Type B pancreatic cell (in vitro differentiated cells): ENCODE data around the gene PNP. TPM values are rescaled to one million over a fixed set of nuclear protein-coding genes. Genes with fewer than 3 reads are reported as not detected.

Source experiments
- DNase-seq: peaks from one replicate; pipeline ENCODE4 v3.0.0; 2021; ENCODE audit warnings: mixed read lengths; ENCODE audit not compliant: unreplicated experiment; ENCODE audit errors: extremely low spot score
- H3K27ac Mint-ChIP-seq: 2 replicates; pipeline ENCODE4 v1.8.0; 2021; ENCODE audit warnings: mild to moderate bottlenecking, mixed read lengths
- H3K27me3 Mint-ChIP-seq: 2 replicates; pipeline ENCODE4 v1.8.0; 2021; ENCODE audit warnings: mixed read lengths
- H3K36me3 Mint-ChIP-seq: 2 replicates; pipeline ENCODE4 v1.8.0; 2021; ENCODE audit warnings: mixed read lengths
- H3K4me1 Mint-ChIP-seq: one replicate; pipeline ENCODE4 v1.8.0; 2021; ENCODE audit warnings: mixed read lengths; ENCODE audit not compliant: unreplicated experiment
- H3K4me3 Mint-ChIP-seq: 2 replicates; pipeline ENCODE4 v1.8.0; 2021; ENCODE audit warnings: mild to moderate bottlenecking, mixed read lengths
- H3K9me3 Mint-ChIP-seq: 2 replicates; pipeline ENCODE4 v1.8.0; 2021; ENCODE audit warnings: mixed read lengths
- total RNA-seq: library from RNA; stranded (reverse); gene quantifications from 2 replicates; pipeline ENCODE4 v1.2.1, GENCODE V29; 2021; ENCODE audit warnings: low replicate concordance
- TF ChIP-seq, protein P1 (sequence below): fragments of 200-600 bp; sonication (generic); conservative IDR thresholded peaks from 2 replicates; pipeline ENCODE4 v1.5.0; 2021; ENCODE audit warnings: antibody characterized with exemption, mild to moderate bottlenecking

Gene PNP
- total RNA-seq, 1 donor from 2014 or later: 36.9 TPM

DNA sequence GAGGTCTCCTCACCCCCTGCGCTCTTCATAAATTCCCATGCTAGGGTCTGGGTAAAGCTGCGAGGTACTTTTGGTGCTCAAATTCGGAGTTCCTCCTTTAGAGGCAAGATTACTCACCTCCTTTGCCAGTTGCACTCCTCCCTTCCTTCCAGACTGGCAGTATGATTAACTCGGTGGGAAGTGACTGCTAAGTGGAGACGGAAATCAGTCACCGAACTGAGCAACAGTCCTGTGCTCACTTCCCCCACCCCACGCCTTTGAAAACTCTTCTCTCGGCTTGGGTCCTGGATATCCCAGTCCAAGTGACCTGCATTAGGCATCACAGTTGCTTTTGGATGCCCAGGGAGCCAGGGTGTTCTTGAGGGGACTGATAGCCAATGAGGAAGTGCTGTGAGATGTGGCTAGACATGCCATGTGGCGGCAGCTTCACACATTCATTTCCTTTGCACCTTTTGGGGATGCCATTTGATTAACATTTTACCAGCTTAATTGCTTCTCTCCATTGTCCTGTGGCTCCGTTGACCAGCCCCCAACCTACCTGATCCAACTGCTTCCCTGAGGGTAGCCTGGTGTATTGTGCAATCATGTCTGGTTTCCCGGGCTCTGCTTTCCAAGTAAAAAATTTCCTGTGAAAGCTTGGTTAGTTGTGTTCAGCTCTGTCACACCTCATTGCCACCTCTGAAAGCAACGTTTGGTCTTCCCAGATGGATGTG lies 840 bp downstream of the PNP start:
- Mint-ChIP-seq H3K36me3 (peaks cover 10% of the 10 kb centered on the region), H3K27ac (peak overlapping the region; percentile 97), H3K4me3 (peak overlapping the region; percentile 99), H3K9me3 (no peaks in the 10 kb centered on the region), H3K4me1 (peaks cover 13% of the 10 kb centered on the region), H3K27me3 (peaks cover 5% of the 10 kb centered on the region)
- DNase-seq: no peak
- TF ChIP-seq, protein P1, sequence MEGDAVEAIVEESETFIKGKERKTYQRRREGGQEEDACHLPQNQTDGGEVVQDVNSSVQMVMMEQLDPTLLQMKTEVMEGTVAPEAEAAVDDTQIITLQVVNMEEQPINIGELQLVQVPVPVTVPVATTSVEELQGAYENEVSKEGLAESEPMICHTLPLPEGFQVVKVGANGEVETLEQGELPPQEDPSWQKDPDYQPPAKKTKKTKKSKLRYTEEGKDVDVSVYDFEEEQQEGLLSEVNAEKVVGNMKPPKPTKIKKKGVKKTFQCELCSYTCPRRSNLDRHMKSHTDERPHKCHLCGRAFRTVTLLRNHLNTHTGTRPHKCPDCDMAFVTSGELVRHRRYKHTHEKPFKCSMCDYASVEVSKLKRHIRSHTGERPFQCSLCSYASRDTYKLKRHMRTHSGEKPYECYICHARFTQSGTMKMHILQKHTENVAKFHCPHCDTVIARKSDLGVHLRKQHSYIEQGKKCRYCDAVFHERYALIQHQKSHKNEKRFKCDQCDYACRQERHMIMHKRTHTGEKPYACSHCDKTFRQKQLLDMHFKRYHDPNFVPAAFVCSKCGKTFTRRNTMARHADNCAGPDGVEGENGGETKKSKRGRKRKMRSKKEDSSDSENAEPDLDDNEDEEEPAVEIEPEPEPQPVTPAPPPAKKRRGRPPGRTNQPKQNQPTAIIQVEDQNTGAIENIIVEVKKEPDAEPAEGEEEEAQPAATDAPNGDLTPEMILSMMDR: no peak

DNA sequence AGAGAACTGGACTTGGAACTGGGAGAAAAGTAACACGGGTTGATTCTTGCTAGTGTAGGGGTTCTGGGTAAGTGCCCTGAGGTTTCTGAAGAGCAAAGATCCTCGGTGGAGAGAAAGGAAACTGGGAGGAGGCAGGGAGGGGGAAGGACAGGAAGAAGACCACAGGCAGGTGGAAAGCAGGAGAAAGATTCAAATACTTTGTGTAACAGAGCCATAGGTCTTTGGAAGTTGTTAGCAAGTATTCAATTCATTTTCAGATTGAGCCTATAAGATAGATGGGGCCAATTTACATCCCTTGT lies 1.3 kb downstream of the PNP start:
- Mint-ChIP-seq H3K9me3 (no peaks in the 10 kb centered on the region), H3K4me1 (peaks cover 13% of the 10 kb centered on the region), H3K27ac (peak overlapping the region; percentile 97), H3K4me3 (peak overlapping the region; percentile 99), H3K27me3 (peaks cover 5% of the 10 kb centered on the region), H3K36me3 (peaks cover 11% of the 10 kb centered on the region)
- no peak for DNase-seq
- TF ChIP-seq, protein P1: no peak

DNA sequence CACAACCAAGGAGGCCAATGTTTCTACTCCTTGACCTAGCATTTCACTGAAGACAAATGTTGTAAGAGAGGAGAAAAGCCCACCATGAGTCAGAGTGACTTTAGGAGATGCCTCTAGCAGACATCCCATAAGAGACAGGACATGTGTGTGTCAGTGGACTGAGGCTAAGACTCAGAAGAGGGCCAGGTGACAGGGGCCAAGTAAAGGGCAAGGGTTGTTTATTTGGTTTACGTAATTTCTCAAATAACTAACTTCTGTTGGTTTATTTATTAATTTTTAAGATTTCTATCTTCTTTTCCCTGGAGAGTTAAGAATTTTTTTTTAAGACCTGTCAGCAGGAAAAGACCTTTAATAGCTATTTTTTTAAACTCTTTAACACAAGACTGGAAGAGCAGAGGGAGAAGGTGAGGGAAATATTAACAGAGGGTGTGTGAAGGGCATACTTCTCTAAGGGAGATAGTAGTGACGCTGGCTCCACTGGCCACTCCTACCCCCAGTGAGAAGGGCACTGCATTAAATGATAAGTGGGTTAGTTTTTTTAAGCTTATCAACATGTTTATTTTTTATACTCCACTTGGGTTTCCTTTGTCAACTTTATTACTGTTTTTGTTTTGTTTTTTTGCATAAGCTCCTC lies 3.4 kb downstream of the PNP start:
- no peak for DNase-seq
- Mint-ChIP-seq H3K9me3 (no peaks in the 10 kb centered on the region), H3K27me3 (no peaks in the 10 kb centered on the region), H3K4me3 (peak overlapping the region; percentile 35), H3K27ac (no peak overlapping the region), H3K36me3 (peaks cover 16% of the 10 kb centered on the region), H3K4me1 (peaks cover 13% of the 10 kb centered on the region)
- TF ChIP-seq, protein P1: no peak

DNA sequence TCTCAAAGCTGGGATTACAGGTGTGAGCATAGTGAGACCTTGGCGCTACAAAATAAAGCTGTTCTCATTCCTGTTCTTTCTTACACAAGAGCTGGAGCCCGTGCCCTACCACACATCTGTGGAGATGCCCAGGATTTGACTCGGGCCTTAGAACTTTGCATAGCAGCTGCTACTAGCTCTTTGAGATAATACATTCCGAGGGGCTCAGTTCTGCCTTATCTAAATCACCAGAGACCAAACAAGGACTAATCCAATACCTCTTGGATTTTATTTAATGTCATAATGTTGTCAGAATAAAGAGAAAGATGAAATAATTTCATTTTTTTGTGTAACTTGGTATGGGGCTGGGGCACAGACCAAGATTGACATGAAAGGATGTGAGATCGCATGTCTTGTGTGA lies 7.6 kb downstream of the PNP start:
- no peak for DNase-seq
- Mint-ChIP-seq H3K9me3 (no peaks in the 10 kb centered on the region), H3K27me3 (no peaks in the 10 kb centered on the region), H3K36me3 (peaks cover 14% of the 10 kb centered on the region), H3K4me1 (no peaks in the 10 kb centered on the region), H3K27ac (no peak overlapping the region), H3K4me3 (no peak overlapping the region)
- TF ChIP-seq, protein P1: no peak

DNA sequence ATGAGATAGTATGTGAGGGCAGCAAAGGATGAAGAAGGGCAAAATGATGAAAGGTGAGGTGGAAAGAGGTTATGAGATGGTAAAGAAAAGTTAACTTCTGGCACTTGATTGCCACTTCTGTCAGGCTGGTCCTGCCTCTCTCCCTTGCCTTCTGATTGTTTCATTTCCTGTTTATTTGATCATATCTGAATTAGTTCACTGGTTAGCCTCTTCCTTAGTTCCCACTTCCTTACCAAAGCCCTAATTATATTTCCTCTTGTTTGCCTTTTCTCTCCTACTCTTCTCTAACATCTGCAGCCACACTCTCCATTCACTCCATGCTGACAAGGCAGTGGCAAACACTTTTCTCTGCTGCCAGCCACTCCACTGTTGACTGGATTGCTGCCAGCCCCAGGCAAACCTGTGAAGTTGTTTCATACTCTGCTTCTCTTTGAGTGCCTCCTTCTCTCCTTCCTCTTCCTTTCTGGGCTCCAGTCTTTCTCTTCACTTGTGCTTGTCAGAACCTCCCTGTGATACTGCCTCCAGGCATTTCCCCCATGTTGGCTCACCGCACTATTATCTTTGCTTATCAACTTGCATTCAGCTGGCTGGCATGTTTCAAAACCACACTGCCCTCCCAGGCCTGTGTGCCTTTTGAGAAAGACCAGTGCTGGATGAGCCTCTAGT lies 8.1 kb downstream of the PNP start:
- TF ChIP-seq, protein P1: no peak
- Mint-ChIP-seq H3K4me3 (no peak overlapping the region), H3K9me3 (no peaks in the 10 kb centered on the region), H3K4me1 (no peaks in the 10 kb centered on the region), H3K36me3 (peaks cover 12% of the 10 kb centered on the region), H3K27ac (no peak overlapping the region), H3K27me3 (no peaks in the 10 kb centered on the region)
- no peak for DNase-seq
